ENCODE measurements around the gene FAF1.

FAF1 gene

GRCh38 chr1:50978144-50978851 is 18.2 kb upstream of the FAF1 start:
- Histone ChIP-seq H3K4me3 (ENCODE audit: low read depth, low read length) (peak overlapping the region; percentile 66), H3K9ac (ENCODE audit: low read depth, low read length) (no peak overlapping the region), H3K4me1 (ENCODE audit: control insufficient read depth, insufficient read depth, low read length) (peaks cover 21% of the 10 kb centered on the region), H3K36me3 (ENCODE audit: control insufficient read depth, insufficient read depth, low read length) (no peaks in the 10 kb centered on the region), H3K9me3 (ENCODE audit: control insufficient read depth, insufficient read depth, low read length) (no peaks in the 10 kb centered on the region), H3K27ac (ENCODE audit: low read depth, low read length) (no peak overlapping the region), H3K27me3 (ENCODE audit: control insufficient read depth, insufficient read depth, low read length) (peaks cover 98% of the 10 kb centered on the region)

GRCh38 chr1:50977575-50978143 is 17.6 kb upstream of the FAF1 start:
- H3K27ac ChIP-seq (ENCODE audit: low read depth, low read length) = no peak overlapping the region
- H3K36me3 ChIP-seq (ENCODE audit: control insufficient read depth, insufficient read depth, low read length) = no peaks in the 10 kb centered on the region
- H3K9me3 ChIP-seq (ENCODE audit: control insufficient read depth, insufficient read depth, low read length) = no peaks in the 10 kb centered on the region
- H3K9ac ChIP-seq (ENCODE audit: low read depth, low read length) = no peak overlapping the region
- H3K4me3 ChIP-seq (ENCODE audit: low read depth, low read length) = peak overlapping the region; percentile 66
- peaks cover 98% of the 10 kb centered on the region for H3K27me3 ChIP-seq (ENCODE audit: control insufficient read depth, insufficient read depth, low read length)
- peaks cover 21% of the 10 kb centered on the region for H3K4me1 ChIP-seq (ENCODE audit: control insufficient read depth, insufficient read depth, low read length)

GRCh38 chr1:50976890-50977574 is 17.0 kb upstream of the FAF1 start:
- H3K9ac ChIP-seq (ENCODE audit: low read depth, low read length) = no peak overlapping the region
- H3K27me3 ChIP-seq (ENCODE audit: control insufficient read depth, insufficient read depth, low read length) = peaks cover 98% of the 10 kb centered on the region
- peak overlapping the region; percentile 66; the same call in 1 of the 2 replicates for H3K4me3 ChIP-seq (ENCODE audit: low read depth, low read length)
- H3K27ac ChIP-seq (ENCODE audit: low read depth, low read length) = no peak overlapping the region
- no peaks in the 10 kb centered on the region for H3K36me3 ChIP-seq (ENCODE audit: control insufficient read depth, insufficient read depth, low read length)
- H3K9me3 ChIP-seq (ENCODE audit: control insufficient read depth, insufficient read depth, low read length) = no peaks in the 10 kb centered on the region
- H3K4me1 ChIP-seq (ENCODE audit: control insufficient read depth, insufficient read depth, low read length) = peaks cover 21% of the 10 kb centered on the region

- Histone ChIP-seq H3K4me3 (ENCODE audit: low read depth, low read length) (0 out of 2 replicates have a peak overlapping the region, but pooled peaks have one; percentile 66), H3K27ac (ENCODE audit: low read depth, low read length) (no peak overlapping the region), H3K27me3 (ENCODE audit: control insufficient read depth, insufficient read depth, low read length) (peaks cover 98% of the 10 kb centered on the region), H3K9ac (ENCODE audit: low read depth, low read length) (no peak overlapping the region), H3K4me1 (ENCODE audit: control insufficient read depth, insufficient read depth, low read length) (peaks cover 21% of the 10 kb centered on the region), H3K9me3 (ENCODE audit: control insufficient read depth, insufficient read depth, low read length) (no peaks in the 10 kb centered on the region), H3K36me3 (ENCODE audit: control insufficient read depth, insufficient read depth, low read length) (no peaks in the 10 kb centered on the region)
Measured at GRCh38 chr1:50976111-50976889, 16.2 kb upstream of the FAF1 start.

GRCh38 chr1:50975436-50975835 is 15.4 kb upstream of the FAF1 start:
- H3K4me3 ChIP-seq (ENCODE audit: low read depth, low read length) = no peak overlapping the region
- no peak overlapping the region for H3K27ac ChIP-seq (ENCODE audit: low read depth, low read length)
- H3K27me3 ChIP-seq (ENCODE audit: control insufficient read depth, insufficient read depth, low read length) = peaks cover 98% of the 10 kb centered on the region
- H3K9ac ChIP-seq (ENCODE audit: low read depth, low read length) = no peak overlapping the region
- H3K4me1 ChIP-seq (ENCODE audit: control insufficient read depth, insufficient read depth, low read length) = peaks cover 24% of the 10 kb centered on the region
- no peaks in the 10 kb centered on the region for H3K9me3 ChIP-seq (ENCODE audit: control insufficient read depth, insufficient read depth, low read length)
- no peaks in the 10 kb centered on the region for H3K36me3 ChIP-seq (ENCODE audit: control insufficient read depth, insufficient read depth, low read length)

GRCh38 chr1:50974618-50974935 is 14.5 kb upstream of the FAF1 start:
- no peak overlapping the region for H3K4me3 ChIP-seq (ENCODE audit: low read depth, low read length)
- peaks cover 98% of the 10 kb centered on the region for H3K27me3 ChIP-seq (ENCODE audit: control insufficient read depth, insufficient read depth, low read length)
- no peaks in the 10 kb centered on the region for H3K9me3 ChIP-seq (ENCODE audit: control insufficient read depth, insufficient read depth, low read length)
- no peak overlapping the region for H3K9ac ChIP-seq (ENCODE audit: low read depth, low read length)
- no peaks in the 10 kb centered on the region for H3K36me3 ChIP-seq (ENCODE audit: control insufficient read depth, insufficient read depth, low read length)
- no peak overlapping the region for H3K27ac ChIP-seq (ENCODE audit: low read depth, low read length)
- peaks cover 32% of the 10 kb centered on the region for H3K4me1 ChIP-seq (ENCODE audit: control insufficient read depth, insufficient read depth, low read length)

GRCh38 chr1:50973875-50974617 is 14.0 kb upstream of the FAF1 start:
- Histone ChIP-seq H3K9ac (ENCODE audit: low read depth, low read length) (no peak overlapping the region), H3K36me3 (ENCODE audit: control insufficient read depth, insufficient read depth, low read length) (no peaks in the 10 kb centered on the region), H3K27ac (ENCODE audit: low read depth, low read length) (no peak overlapping the region), H3K9me3 (ENCODE audit: control insufficient read depth, insufficient read depth, low read length) (no peaks in the 10 kb centered on the region), H3K4me3 (ENCODE audit: low read depth, low read length) (no peak overlapping the region), H3K27me3 (ENCODE audit: control insufficient read depth, insufficient read depth, low read length) (peaks cover 98% of the 10 kb centered on the region), H3K4me1 (ENCODE audit: control insufficient read depth, insufficient read depth, low read length) (peaks cover 30% of the 10 kb centered on the region)

GRCh38 chr1:50973255-50973654 is 13.2 kb upstream of the FAF1 start:
- H3K9ac ChIP-seq (ENCODE audit: low read depth, low read length) = no peak overlapping the region
- no peak overlapping the region for H3K27ac ChIP-seq (ENCODE audit: low read depth, low read length)
- H3K27me3 ChIP-seq (ENCODE audit: control insufficient read depth, insufficient read depth, low read length) = peaks cover 96% of the 10 kb centered on the region
- H3K9me3 ChIP-seq (ENCODE audit: control insufficient read depth, insufficient read depth, low read length) = no peaks in the 10 kb centered on the region
- H3K36me3 ChIP-seq (ENCODE audit: control insufficient read depth, insufficient read depth, low read length) = no peaks in the 10 kb centered on the region
- H3K4me1 ChIP-seq (ENCODE audit: control insufficient read depth, insufficient read depth, low read length) = peaks cover 22% of the 10 kb centered on the region
- no peak overlapping the region for H3K4me3 ChIP-seq (ENCODE audit: low read depth, low read length)

GRCh38 chr1:50972766-50973165 is 12.7 kb upstream of the FAF1 start:
- Histone ChIP-seq H3K4me3 (ENCODE audit: low read depth, low read length) (no peak overlapping the region), H3K27ac (ENCODE audit: low read depth, low read length) (no peak overlapping the region), H3K36me3 (ENCODE audit: control insufficient read depth, insufficient read depth, low read length) (no peaks in the 10 kb centered on the region), H3K9me3 (ENCODE audit: control insufficient read depth, insufficient read depth, low read length) (no peaks in the 10 kb centered on the region), H3K9ac (ENCODE audit: low read depth, low read length) (no peak overlapping the region), H3K27me3 (ENCODE audit: control insufficient read depth, insufficient read depth, low read length) (peaks cover 95% of the 10 kb centered on the region), H3K4me1 (ENCODE audit: control insufficient read depth, insufficient read depth, low read length) (peaks cover 23% of the 10 kb centered on the region)

- no peak overlapping the region for H3K9ac ChIP-seq (ENCODE audit: low read depth, low read length)
- H3K27ac ChIP-seq (ENCODE audit: low read depth, low read length) = no peak overlapping the region
- H3K36me3 ChIP-seq (ENCODE audit: control insufficient read depth, insufficient read depth, low read length) = no peaks in the 10 kb centered on the region
- no peak overlapping the region for H3K4me3 ChIP-seq (ENCODE audit: low read depth, low read length)
- peaks cover 95% of the 10 kb centered on the region for H3K27me3 ChIP-seq (ENCODE audit: control insufficient read depth, insufficient read depth, low read length)
- peaks cover 22% of the 10 kb centered on the region for H3K4me1 ChIP-seq (ENCODE audit: control insufficient read depth, insufficient read depth, low read length)
- H3K9me3 ChIP-seq (ENCODE audit: control insufficient read depth, insufficient read depth, low read length) = no peaks in the 10 kb centered on the region
Measured at GRCh38 chr1:50971748-50972305, 11.8 kb upstream of the FAF1 start.
